Femur (tissue), 1 donor: ENCODE results near the gene PHOX2B.

Experiments used
- DNase-seq: peaks from one replicate; pipeline ENCODE4 v3.0.0-alpha.2; 2017

PHOX2B gene

GRCh38 chr4:41748571-41749475 is at the start of gene PHOX2B:
TSS of gene PHOX2B (minus strand) at chr4:41748725. CDS start at chr4:41748610, 115 bp downstream.
- DNase-seq, result no peak

DNA sequence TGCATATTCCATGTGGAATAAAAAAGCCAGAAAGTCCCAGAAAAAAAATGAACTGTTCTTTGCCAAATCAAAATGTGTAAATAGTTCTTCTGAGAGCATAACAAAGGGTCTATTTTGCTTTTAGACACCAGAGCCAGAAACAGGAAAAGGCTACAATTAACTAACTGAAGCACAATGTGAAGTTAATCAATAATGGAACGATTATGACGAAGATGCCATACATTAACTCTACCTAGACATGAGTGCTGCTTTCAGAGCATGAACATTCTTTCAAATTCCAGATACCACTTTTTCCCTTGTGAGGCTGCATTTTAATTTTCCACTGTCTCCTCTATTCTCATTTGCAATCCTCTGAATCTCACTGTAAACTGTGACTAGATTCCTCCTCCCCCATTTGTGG is 48.7 kb upstream of the PHOX2B start:
- no peak for DNase-seq

- DNase-seq, result peak; percentile 19
Observed at GRCh38 chr4:41796545-41797210, 48.2 kb upstream of the PHOX2B start.

- DNase-seq, result no peak
Observed at GRCh38 chr4:41795796-41796385, 47.4 kb upstream of the PHOX2B start.

DNA sequence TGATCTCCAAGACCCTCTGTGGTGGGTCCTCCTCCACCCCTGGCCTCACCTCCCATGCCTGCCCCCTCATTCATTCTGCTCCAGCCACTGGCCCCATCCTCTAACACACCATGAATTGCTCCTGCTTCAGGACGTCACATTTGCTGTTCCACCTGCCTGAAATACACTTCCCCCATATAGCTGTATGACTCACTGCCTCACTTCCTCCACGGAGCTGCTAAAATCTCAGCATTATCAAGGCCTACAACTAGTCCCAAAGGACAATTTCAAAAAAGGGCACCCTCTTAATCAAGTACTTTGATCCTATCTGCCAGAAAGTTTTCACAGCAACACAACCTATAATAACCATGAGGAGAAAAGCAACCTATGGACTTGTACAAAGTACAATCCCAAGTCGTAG is 43.6 kb upstream of the PHOX2B start:
- DNase-seq, result no peak

DNA sequence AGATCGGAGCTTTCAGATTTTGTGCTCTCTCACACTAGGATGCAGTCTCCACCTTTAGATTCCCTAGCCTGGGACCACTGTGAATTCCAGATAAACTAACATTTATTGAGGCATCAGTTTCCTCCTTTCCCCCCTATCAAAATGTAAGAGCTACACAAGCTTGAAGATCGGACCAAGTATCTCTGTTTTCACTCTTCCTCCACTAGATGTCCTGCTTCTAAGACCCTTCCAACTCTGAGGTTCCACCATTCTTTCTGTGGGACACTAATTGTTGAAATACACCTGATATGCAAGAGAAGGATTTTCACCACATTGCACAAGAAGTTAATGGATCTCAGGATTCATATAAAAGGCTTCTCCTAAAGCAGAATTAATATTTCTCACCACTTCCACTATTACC is 43.0 kb upstream of the PHOX2B start:
- DNase-seq, result no peak

DNA sequence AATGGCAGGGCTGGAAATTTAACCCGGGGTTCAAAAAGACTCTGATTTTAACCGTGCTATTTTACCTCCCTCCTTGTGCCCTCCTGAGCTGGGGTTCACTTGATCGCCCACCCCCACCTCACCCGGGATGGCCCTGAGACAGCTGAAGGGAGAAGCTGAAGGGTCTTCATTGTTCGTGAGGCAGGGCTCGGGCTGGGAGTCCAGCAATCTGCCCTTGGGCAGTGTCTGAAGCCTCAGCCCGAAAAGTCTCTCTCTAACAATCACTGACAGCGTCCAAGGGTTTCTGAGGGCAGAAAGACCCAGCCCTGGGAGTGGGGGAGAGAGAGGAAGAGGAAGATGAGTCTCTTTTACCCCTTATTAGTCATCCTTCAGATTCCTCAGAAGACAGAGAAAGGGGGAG is 39.4 kb upstream of the PHOX2B start:
- no peak for DNase-seq

DNA sequence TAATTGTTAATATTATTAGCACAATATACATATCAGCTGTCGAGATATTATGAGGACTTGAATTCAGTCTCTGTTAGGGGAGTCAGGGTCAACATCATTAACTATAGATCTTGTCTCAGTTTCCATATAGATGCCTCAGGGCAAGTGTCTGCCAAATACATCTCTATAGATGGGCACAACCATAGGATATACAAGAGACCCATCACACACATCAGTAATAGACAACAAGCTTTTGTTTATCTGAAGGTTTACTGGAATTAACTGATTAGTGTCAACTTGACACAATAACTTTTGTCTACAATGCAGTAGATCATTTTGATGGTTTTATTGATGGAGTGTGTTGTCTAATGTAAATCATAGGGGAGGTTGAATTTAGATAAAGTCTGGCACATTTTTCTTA is 37.1 kb upstream of the PHOX2B start:
- no peak for DNase-seq

DNA sequence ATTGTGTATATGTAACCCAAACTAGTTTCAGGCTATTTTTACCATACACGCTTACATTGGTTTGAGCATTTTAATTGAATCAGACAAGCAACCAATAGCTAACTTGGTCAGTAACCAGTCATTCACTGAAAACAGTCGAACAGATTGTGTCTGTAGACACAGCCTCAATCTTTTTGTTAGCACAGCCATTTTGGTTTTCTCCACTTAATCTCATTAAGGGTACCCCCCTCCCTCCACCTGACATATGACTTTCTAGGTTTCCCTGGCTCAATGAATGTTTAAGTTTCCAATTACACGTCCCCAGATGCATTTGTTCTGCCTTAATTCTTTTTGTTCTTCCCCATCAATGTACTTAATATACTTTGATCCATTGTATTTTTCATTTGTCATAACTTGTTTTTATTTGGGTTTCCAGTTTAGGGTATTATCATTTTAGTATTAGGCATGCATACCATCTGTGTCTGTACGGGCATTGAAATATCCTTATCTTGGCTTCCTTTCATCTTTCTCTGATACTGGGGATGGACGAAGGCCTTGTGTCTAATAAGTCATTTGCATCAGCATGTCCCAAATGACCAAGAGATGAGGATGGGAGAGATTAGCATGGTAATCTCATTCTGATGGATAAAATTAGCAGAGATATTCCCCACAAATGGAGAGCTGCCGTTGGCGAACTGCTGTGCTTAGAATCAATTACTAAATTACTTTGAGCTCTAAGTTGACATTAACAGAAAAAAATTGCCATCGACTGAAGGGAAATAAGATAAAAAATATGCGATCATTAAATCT is 35.9 kb upstream of the PHOX2B start:
- DNase-seq, result no peak

DNA sequence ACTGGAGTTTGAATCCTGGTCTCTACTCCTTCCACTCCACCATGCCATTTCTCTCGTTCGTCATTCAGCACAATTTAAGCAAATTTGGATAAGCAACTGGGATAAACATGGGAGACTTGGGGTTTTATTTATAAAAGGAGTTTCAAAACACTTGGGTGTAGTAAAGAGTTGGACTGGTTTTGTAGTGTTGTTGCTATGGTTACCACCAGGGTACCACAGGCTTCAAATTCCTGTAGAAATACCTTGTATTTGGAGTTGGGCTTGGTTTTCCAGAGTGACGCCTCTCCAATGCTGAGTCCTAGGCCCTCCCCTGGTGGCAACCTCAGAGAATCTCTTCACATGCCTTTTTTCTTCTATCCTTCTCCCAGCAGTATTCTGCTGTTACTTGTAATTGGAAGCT is 27.9 kb upstream of the PHOX2B start:
- DNase-seq, result no peak

GRCh38 chr4:41763729-41764128 is 15.2 kb upstream of the PHOX2B start:
- DNase-seq, result no peak

GRCh38 chr4:41758884-41759283 is 10.4 kb upstream of the PHOX2B start:
- DNase-seq, result no peak

GRCh38 chr4:41757521-41758156 is 9.1 kb upstream of the PHOX2B start:
- no peak for DNase-seq

DNA sequence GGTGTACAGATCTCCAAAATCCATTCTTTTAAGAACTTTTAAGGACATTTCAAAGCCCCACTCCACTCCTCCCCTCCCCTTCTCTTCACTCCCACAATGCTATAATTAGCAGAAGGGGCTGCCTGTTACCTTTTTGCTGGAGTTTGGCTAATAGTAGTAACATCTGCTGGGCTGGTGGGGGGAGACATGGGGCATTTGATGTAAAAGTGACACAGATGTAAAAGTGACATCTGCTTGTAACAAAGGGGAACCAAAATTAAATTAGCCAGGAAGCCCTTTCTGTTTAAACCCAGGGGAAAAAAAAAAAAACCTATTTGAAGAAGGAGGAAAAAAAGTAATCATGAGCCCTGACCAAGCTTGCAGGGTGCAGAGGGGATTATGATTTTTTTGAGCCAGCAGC is 5.4 kb upstream of the PHOX2B start:
- no peak for DNase-seq

- no peak for DNase-seq
Observed at GRCh38 chr4:41752081-41752836, 3.7 kb upstream of the PHOX2B start.

- DNase-seq, result no peak
Observed at GRCh38 chr4:41751449-41752061, 3.0 kb upstream of the PHOX2B start.

- no peak for DNase-seq
Observed at GRCh38 chr4:41750626-41751448, 2.3 kb upstream of the PHOX2B start.

GRCh38 chr4:41750121-41750625 is 1.6 kb upstream of the PHOX2B start:
- DNase-seq, result no peak

GRCh38 chr4:41749631-41750039 is 1.1 kb upstream of the PHOX2B start:
- no peak for DNase-seq

GRCh38 chr4:41748074-41748570 is 403 bp downstream of the PHOX2B start:
- no peak for DNase-seq
